ENCODE results near the gene SCUBE1.

DNA sequence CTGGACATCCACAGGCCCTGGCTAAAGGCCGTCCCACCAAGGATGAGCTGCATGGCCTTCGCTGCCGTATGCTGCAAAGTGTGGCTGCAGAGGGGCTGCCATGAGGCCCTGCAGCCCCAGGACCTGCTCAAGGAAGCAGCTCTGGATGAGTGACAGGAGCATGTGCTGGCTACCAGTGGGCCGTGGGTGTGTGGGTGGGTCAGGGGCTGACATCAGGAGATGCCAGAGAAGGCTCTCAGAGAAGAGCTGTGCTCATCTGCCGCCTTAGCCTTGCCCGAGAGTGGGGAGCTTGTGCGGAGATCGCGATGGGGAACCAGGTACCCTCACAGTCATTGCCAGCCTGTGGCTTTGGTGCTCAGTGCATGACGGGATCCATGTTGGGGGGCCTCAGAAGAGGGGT lies 41.3 kb downstream of the SCUBE1 start:
- TF ChIP-seq MYC (IDR thresholded peaks at IDR 0.05; ENCODE audit: low read depth, low read length) (no peak), POLR2A (IDR thresholded peaks at IDR 0.05; ENCODE audit: low read depth, low read length) (no peak), EZH2 (IDR thresholded peaks at IDR 0.05; ENCODE audit: borderline replicate concordance, low read depth, low read length, severe bottlenecking) (no peak), POLR2AphosphoS5 (IDR thresholded peaks at IDR 0.05; ENCODE audit: insufficient read depth, low read depth, low read length) (no peak), MAX (IDR thresholded peaks at IDR 0.05; ENCODE audit: insufficient read depth, insufficient read length) (no peak), JUN (IDR thresholded peaks at IDR 0.05; ENCODE audit: borderline replicate concordance, insufficient read depth, insufficient read length, low read depth) (no peak), FOS (IDR thresholded peaks at IDR 0.05; ENCODE audit: borderline replicate concordance, insufficient read depth, low read length) (no peak), GATA2 (IDR thresholded peaks at IDR 0.05; ENCODE audit: insufficient read depth, insufficient read length, low read depth, low read length) (no peak)
- TF ChIP-seq, protein P1, sequence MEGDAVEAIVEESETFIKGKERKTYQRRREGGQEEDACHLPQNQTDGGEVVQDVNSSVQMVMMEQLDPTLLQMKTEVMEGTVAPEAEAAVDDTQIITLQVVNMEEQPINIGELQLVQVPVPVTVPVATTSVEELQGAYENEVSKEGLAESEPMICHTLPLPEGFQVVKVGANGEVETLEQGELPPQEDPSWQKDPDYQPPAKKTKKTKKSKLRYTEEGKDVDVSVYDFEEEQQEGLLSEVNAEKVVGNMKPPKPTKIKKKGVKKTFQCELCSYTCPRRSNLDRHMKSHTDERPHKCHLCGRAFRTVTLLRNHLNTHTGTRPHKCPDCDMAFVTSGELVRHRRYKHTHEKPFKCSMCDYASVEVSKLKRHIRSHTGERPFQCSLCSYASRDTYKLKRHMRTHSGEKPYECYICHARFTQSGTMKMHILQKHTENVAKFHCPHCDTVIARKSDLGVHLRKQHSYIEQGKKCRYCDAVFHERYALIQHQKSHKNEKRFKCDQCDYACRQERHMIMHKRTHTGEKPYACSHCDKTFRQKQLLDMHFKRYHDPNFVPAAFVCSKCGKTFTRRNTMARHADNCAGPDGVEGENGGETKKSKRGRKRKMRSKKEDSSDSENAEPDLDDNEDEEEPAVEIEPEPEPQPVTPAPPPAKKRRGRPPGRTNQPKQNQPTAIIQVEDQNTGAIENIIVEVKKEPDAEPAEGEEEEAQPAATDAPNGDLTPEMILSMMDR (IDR thresholded peaks at IDR 0.05; ENCODE audit: extremely low read depth in 1 of 2, insufficient read depth in 1 of 2, low read depth in 1 of 2, low read length in 2 of 2) = no peak

Data from endothelial cell of umbilical vein (primary cell).